Common myeloid progenitor, CD34-positive (primary cell): ENCODE measurements around the gene USB1.

Experiments
- CTCF ChIA-PET: fragments of 350-600 bp; sonication (Branson Sonifier 250); formaldehyde crosslinking; loops from one replicate; lab custom pipeline; 2021; ENCODE audit warnings: antibody characterized with exemption; lab: Charles Lee
- POLR2A ChIA-PET: fragments of 350-600 bp; sonication (Branson Sonifier 250); formaldehyde crosslinking; loops from one replicate; lab custom pipeline; 2021; ENCODE audit warnings: antibody characterized with exemption; lab: Charles Lee
- DNase-seq, 3 donors: peaks; one replicate each; pipeline versions ENCODE4 v3.0.0 to v3.0.0-alpha.2; 2013
- H3K27ac ChIP-seq, 2 experiments: 1 replicate in 1 of 2; 2 replicates in 1 of 2; pipeline ENCODE4 v1.7.0; 2013; ENCODE audit warnings: inconsistent platforms in 2 of 2, low read length in 2 of 2, mild to moderate bottlenecking in 2 of 2, low read depth in 1 of 2, moderate library complexity in 1 of 2; ENCODE audit not compliant: severe bottlenecking in 2 of 2, insufficient read depth in 1 of 2, poor library complexity in 1 of 2
- H3K27me3 ChIP-seq, 5 experiments: replicated peaks in 2 of 5; 1 replicate in 3 of 5; 2 replicates in 2 of 5; pipeline versions ENCODE4 v1.6.1 to v1.7.0; 2013; ENCODE audit warnings: low read length in 4 of 5, mild to moderate bottlenecking in 2 of 5, moderate library complexity in 2 of 5, inconsistent platforms in 1 of 5; ENCODE audit not compliant: insufficient read depth in 5 of 5, control insufficient read depth in 4 of 5
- H3K36me3 ChIP-seq, 4 experiments: 1 replicate in 2 of 4; 2 replicates in 2 of 4; pipeline versions ENCODE4 v1.6.1 to v1.7.0; 2013; ENCODE audit warnings: low read length in 3 of 4, control low read depth in 1 of 4, mild to moderate bottlenecking in 1 of 4; ENCODE audit not compliant: control insufficient read depth in 4 of 4, insufficient read depth in 4 of 4
- H3K4me1 ChIP-seq, 4 experiments: 1 replicate in 3 of 4; 2 replicates in 1 of 4; pipeline versions ENCODE4 v1.6.1 to v1.7.1; 2013; ENCODE audit warnings: low read length in 3 of 4, mild to moderate bottlenecking in 3 of 4, control low read depth in 1 of 4, inconsistent platforms in 1 of 4, moderate library complexity in 1 of 4; ENCODE audit not compliant: control insufficient read depth in 4 of 4, insufficient read depth in 4 of 4; ENCODE audit errors: control extremely low read depth in 1 of 4
- H3K4me3 ChIP-seq, 7 experiments: 1 replicate in 4 of 7; 2 replicates in 3 of 7; pipeline versions ENCODE4 v1.5.1 to v1.7.0; 2013; ENCODE audit warnings: mild to moderate bottlenecking in 7 of 7, low read length in 6 of 7, moderate library complexity in 6 of 7, inconsistent platforms in 2 of 7, low read depth in 2 of 7, control low read depth in 1 of 7; ENCODE audit not compliant: insufficient read depth in 4 of 7, control insufficient read depth in 1 of 7; ENCODE audit errors: extremely low read depth in 1 of 7
- H3K9me3 ChIP-seq, 5 experiments: 1 replicate in 4 of 5; 2 replicates in 1 of 5; pipeline versions ENCODE4 v1.6.1 to v1.7.1; 2013; ENCODE audit warnings: low read length in 4 of 5, mild to moderate bottlenecking in 2 of 5, inconsistent platforms in 1 of 5, low read depth in 1 of 5, moderate library complexity in 1 of 5; ENCODE audit not compliant: control insufficient read depth in 4 of 5, insufficient read depth in 2 of 5; ENCODE audit errors: control extremely low read depth in 1 of 5
- WGBS: methylation state at CpG from one replicate; pipeline ENCODE4 v1.1.5; 2013; ENCODE audit not compliant: insufficient coverage; 5-methylcytosine and 5-hydroxymethylcytosine counted together

Gene USB1

DNA sequence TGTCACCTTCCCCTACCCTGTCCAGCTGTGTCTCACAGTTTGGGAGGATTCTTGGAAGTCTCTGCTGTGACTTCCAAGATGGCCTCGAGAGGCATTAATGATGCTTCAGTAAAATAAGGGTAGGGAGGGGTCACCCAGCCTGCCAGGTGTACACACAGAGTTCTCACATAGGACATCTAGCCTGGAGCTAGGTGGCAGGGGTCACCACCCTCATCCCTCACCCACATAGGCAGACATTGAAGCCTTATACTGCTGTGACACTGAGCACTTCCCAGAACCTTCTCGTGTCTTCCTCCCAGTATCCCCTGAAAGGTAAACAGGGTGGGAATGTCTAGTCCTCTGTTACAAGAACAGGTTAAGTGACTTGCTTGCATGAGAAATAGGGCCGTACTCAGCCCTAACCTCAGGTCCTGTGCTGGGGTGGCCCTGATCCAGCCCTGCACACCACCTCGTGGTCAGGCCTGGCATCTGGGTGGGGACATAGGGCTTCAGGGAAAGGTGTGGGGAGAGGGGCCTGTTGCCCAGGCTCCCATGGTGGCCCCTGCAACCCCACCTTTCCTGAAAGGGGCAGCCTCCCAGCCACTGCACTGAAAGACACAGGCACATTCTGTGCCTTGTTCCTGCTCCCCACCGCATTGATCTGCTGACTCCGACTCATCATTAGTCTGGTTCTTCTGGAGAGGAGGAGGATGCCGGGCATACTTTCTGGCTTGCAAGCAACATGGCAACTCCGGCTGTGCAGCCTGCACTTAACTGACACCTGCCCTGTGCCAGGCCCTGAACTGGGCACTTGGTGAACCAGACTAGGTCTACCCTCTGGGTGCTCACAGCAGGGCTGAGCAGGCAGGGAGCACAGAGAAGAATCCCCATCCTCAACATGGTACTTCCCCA is 20.7 kb downstream of the USB1 start:
- Histone ChIP-seq H3K4me3 (no peak overlapping the region), H3K36me3 (peaks cover 2 to 14% (median 9%) of the 10 kb centered on the region in 4 experiments), H3K27me3 (peaks cover 0 to 25% (median 6%) of the 10 kb centered on the region in 5 experiments), H3K27ac (no peak overlapping the region), H3K4me1 (peaks cover 0 to 32% (median 27%) of the 10 kb centered on the region in 4 experiments), H3K9me3 (no peaks in the 10 kb centered on the region)
- ChIA-PET POLR2A (no interaction called here), CTCF (interaction anchor here (0.7 to 4.1 kb wide), 7 partner anchors 12 to 154 kb away, joined by 3 to 40 read pairs (median 3); partner anchors contain the start of gene USB1)
- WGBS: 97% methylated on average over 4 of the region's 8 CpGs
- no peak for DNase-seq

DNA sequence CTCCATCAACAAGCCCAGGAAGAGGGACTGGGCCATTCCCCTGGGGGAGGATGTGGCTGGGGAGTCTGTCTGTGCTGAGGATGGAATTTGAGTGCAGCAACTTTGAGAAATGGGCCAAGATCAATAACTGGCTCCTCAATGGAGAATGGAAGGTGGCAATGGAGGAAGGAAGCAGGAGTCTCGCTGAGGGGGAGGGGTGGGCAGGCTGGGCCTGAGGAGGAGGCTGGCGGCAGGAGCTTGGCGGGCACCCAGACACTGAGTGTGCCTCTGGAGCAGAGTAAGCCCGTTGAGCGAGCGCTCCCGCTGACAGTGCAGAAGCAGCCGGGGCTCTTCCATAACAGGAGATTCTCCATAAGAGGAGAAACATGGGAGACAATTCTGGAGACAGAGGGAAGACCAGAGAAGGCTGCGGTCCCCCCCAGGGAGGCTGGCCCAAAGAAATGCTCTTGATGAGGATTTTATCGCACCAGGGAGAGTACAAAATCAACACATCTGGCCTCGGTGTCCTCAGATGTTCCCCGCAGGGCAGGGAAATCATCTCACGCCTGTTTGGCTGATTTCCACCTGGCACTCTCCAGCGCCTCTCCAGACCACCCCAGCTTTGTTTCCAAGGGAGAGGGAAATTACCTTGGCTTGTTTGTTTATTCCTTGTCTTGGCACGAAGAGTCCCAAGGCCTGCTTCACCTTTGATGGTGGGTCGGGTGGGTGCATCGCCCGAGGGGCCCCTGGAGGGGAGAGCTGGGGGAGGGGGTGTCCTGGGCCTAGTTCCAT is 21.6 kb downstream of the USB1 start:
- Histone ChIP-seq H3K9me3 (no peaks in the 10 kb centered on the region), H3K4me3 (no peak overlapping the region), H3K27me3 (peaks cover 0 to 34% (median 10%) of the 10 kb centered on the region in 5 experiments), H3K4me1 (peaks cover 0 to 36% (median 32%) of the 10 kb centered on the region in 4 experiments), H3K36me3 (peaks cover 2 to 10% (median 6%) of the 10 kb centered on the region in 4 experiments), H3K27ac (no peak overlapping the region)
- WGBS: 64% methylated on average over 18 of the region's 18 CpGs
- DNase-seq: no peak
- ChIA-PET POLR2A (no interaction called here), CTCF (interaction anchor here (1.2 to 4.2 kb wide), 7 partner anchors 11 to 104 kb away, joined by 4 to 40 read pairs (median 5); partner anchors contain the start of gene USB1)

DNA sequence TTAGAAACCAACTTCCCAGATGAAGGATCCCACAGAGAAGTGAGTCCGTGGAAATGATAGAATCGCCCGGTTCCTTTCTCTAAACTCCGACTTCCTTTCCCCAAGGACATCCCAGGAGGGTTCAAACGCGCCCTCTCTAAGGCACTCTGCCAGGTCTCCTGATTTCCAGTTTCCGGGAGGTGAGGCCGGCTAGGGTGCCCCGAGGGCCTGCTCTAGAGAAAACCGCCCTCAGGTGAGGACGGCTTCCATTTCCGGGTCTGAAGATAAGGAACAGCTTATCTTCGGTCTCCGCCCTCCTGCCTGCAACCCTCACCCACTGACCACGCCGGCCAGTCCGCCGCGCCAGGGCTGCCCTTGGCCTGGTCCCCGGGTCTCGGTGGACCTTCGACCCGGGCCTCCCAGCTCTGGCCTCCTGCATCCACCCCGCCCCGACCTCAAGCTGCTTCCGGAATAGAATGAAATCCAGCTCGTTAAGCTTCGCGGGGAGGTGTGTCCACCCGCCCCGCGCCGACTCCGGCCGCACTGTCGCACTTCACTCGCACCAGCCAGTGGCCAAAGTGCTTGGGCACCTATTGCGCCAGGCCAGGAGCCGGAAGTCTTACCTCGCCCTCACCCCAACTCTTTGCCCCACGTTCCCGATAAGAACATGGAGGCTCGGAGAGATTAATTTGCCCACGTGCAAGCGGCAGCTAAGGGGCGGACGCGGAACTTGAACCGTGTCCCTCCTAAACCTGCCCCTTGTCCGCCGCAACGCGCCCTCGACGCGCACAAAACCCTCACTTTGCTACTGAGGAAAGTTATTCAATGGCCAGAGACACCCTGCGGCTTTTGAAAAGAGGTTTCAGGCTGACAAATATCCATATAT is 23.5 kb downstream of the USB1 start:
- WGBS: 19% methylated on average over 42 of the region's 57 CpGs
- peaks cover 0 to 43% (median 34%) of the 10 kb centered on the region in 4 experiments for H3K4me1 ChIP-seq
- no peaks in the 10 kb centered on the region for H3K9me3 ChIP-seq
- CTCF ChIA-PET: interaction anchor here (0.6 to 4.2 kb wide), 6 partner anchors 9 to 281 kb away, joined by 3 to 40 read pairs (median 12); no protein-coding TSS in a partner anchor
- H3K36me3 ChIP-seq: no peaks in the 10 kb centered on the region
- H3K27me3 ChIP-seq: peaks cover 0 to 41% (median 12%) of the 10 kb centered on the region in 5 experiments
- H3K4me3 ChIP-seq: peak overlapping the region; percentile 33 to 80 (median 71)
- POLR2A ChIA-PET: interaction anchor here (1.2 kb wide), 1 partner anchor 103 kb away, joined by 3 read pairs; no protein-coding TSS in a partner anchor
- H3K27ac ChIP-seq: no peak overlapping the region
- peak in 1 of 3 donors; percentile 50 for DNase-seq

DNA sequence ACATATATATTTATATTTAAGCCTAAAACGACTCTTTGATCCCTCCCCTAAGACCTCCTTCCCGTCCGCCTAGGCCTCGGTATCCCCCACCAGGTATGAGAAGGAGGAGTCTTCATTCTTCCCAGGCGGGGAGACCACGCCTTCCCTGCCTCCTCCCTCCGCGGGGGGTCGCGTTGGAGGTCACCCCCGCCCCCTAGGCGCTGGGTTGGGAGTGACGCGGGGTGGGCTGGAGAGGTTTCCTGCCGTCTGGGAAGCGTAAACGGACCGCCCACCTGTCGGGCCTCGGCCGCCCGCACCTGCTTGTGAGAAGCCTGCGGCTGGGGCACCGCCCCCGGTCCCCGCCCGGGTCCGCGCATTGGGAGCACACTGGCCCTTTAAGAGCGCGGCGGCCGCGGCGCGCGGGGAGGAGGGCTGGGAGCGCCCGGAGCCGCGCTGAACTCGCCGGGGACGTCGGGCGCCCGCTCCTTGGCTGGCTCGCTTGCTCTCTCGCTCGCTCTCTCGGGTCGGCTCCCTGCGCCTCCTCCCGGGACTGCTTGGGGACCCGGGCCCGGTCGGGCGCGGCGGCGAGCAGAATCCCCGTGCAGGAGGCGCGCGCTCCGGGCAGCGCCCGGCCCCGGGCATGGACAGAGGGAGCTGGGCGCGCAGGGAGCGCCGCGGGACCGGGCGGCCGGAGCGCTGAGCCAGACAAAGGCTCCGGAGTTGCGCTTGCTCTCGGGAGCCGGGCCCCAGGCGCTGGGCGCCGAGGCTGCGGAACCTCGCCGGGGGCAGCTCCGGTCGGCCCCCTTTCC is 24.3 kb downstream of the USB1 start, which contains the start of gene MMP15:
MMP15 (plus strand) TSS at position 404 of the 788 bp plus-strand sequence. CDS start 597 bp downstream, outside the sequence.
- Histone ChIP-seq H3K9me3 (no peaks in the 10 kb centered on the region), H3K27ac (no peak within 1 kb of the TSS), H3K27me3 (peaks cover 0 to 41% (median 12%) of the 10 kb centered on the region in 5 experiments), H3K36me3 (no peaks in the 10 kb centered on the region), H3K4me1 (peaks cover 0 to 43% (median 34%) of the 10 kb centered on the region in 4 experiments), H3K4me3 (peak within 1 kb of the TSS; percentile 47 to 80 (median 71))
- CTCF ChIA-PET: interaction anchor here (0.8 to 4.2 kb wide), 5 partner anchors 72 to 101 kb away, joined by 3 to 22 read pairs (median 4); no protein-coding TSS in a partner anchor
- under 1% methylated on average over 70 of the region's 90 CpGs for WGBS
- POLR2A ChIA-PET: interaction anchor here (1.2 kb wide), 1 partner anchor 102 kb away, joined by 3 read pairs; no protein-coding TSS in a partner anchor
- peak; percentile 38 to 62 (median 49) for DNase-seq

DNA sequence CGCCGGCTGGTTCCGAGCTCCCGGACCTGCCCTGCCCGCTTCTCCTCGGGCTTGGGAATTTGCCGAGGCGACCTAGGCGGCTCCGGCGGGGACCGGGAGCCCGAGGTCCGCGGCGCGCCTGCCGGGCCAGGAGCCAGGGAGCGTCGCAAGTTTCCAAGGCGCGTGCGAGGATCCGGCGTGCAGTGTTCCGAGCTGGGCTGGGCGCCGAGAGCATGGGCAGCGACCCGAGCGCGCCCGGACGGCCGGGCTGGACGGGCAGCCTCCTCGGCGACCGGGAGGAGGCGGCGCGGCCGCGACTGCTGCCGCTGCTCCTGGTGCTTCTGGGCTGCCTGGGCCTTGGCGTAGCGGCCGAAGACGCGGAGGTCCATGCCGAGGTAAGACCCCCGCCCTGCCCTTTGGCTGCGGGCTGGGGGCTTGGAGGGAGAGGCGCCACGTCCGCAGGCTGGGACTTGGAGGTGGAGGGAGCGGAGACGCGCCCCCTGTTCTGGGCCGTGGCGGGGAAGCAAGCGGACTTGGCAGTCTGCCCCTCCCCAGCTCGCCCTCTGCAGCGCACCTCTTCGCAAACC is 25.0 kb downstream of the USB1 start:
- Histone ChIP-seq H3K36me3 (no peaks in the 10 kb centered on the region), H3K4me3 (peak overlapping the region; percentile 47 to 80 (median 71)), H3K27ac (no peak overlapping the region), H3K4me1 (peaks cover 0 to 43% (median 34%) of the 10 kb centered on the region in 4 experiments), H3K9me3 (no peaks in the 10 kb centered on the region), H3K27me3 (peaks cover 0 to 41% (median 12%) of the 10 kb centered on the region in 5 experiments)
- POLR2A ChIA-PET: interaction anchor here (1.2 kb wide), 1 partner anchor 101 kb away, joined by 3 read pairs; no protein-coding TSS in a partner anchor
- WGBS: 0% methylated on average over 65 of the region's 65 CpGs
- CTCF ChIA-PET: interaction anchor here (0.8 to 4.2 kb wide), 5 partner anchors 71 to 101 kb away, joined by 3 to 22 read pairs (median 4); no protein-coding TSS in a partner anchor
- DNase-seq: peak; percentile 31 to 71 (median 56)
